A549 (cell line): Measurements from ENCODE around the gene PI4K2B.

ENCODE experiments used
- CTCF ChIP-seq: fragments of >200 bp; sonication (Bioruptor Twin); formaldehyde crosslinking; IDR thresholded peaks from 3 replicates; pipeline ENCODE4 v1.5.1; 2016
- EP300 ChIP-seq, 2 experiments: fragments of >200 bp; sonication (Bioruptor Twin); formaldehyde crosslinking; IDR thresholded peaks; 2 replicates in 1 of 2; 3 replicates in 1 of 2; pipeline ENCODE4 v1.6.1; 2016 to 2017
- POLR2A ChIP-seq: IDR thresholded peaks from 2 replicates; pipeline ENCODE4 v1.6.1; 2012; ENCODE audit warnings: mild to moderate bottlenecking, low read length
- POLR2AphosphoS2 ChIP-seq: conservative IDR thresholded peaks from 2 replicates; pipeline ENCODE4 v1.6.1; 2012; ENCODE audit warnings: low read length, improper control_type of control experiment, inconsistent platforms
- ZFP36 ChIP-seq: fragments of 450-650 bp; IDR thresholded peaks from 2 replicates; pipeline ENCODE4 v1.6.1; 2014; ENCODE audit warnings: borderline replicate concordance; ENCODE audit not compliant: partially characterized antibody

- TF ChIP-seq EP300 (IDR thresholded peaks at IDR 0.05), result no peak
- no peak for TF ChIP-seq POLR2A
- TF ChIP-seq CTCF, result no peak
- no peak for TF ChIP-seq ZFP36
- no peak for TF ChIP-seq POLR2AphosphoS2
Measured at GRCh38 chr4:25245181-25245580, 11.3 kb downstream of the PI4K2B start.
